A549 treated with GW870086 at 1 μM for 4 hours (cell line): ENCODE results near the gene ZDHHC24. TPM values are rescaled to one million over a fixed set of nuclear protein-coding genes. Genes with fewer than 3 reads are reported as not detected.

ENCODE experiments used
- total RNA-seq: library from RNA; stranded (reverse); fragments of 200-300 nt; extraction: Qiagen RNA extraction; gene quantifications from 5 replicates; pipeline ENCODE4 v1.2.3, GENCODE V29; 2022; ENCODE audit warnings: low read depth

The ZDHHC24 gene
- 7.4 to 14.0 TPM (median 12.4 TPM) in 5 replicates for total RNA-seq

GRCh38 chr11:66545701-66546367 is at the start of gene ZDHHC24:
Gene ZDHHC24, minus strand, starts transcription at chr11:66546048. Its CDS starts 45 bp downstream, at chr11:66546003.

GRCh38 chr11:66592457-66593302 is 46.8 kb upstream of the ZDHHC24 start, which contains the start of the genes CCDC87 and CCS:
Gene CCDC87, minus strand, starts transcription at chr11:66593063. Its CDS starts 48 bp downstream, at chr11:66593015.
Gene CCS, plus strand, starts transcription at chr11:66593185. Its CDS starts 77 bp downstream, at chr11:66593262.

GRCh38 chr11:66568124-66568916 is 22.5 kb upstream of the ZDHHC24 start, which contains the start of gene CTSF:
Gene CTSF, minus strand, starts transcription at chr11:66568606. Its CDS starts 120 bp downstream, at chr11:66568486.

GRCh38 chr11:66546368-66546965 is 619 bp upstream of the ZDHHC24 start, which contains the start of gene ACTN3:
Gene ACTN3, plus strand, starts transcription at chr11:66546903. Its CDS starts 35 bp downstream, at chr11:66546938.

GRCh38 chr11:66510271-66510989 is 35.4 kb downstream of the ZDHHC24 start, which contains the start of gene BBS1:
Gene BBS1, plus strand, starts transcription at chr11:66510635. Its CDS starts 25 bp downstream, at chr11:66510660.

GRCh38 chr11:66480117-66480938 is 65.5 kb downstream of the ZDHHC24 start, which contains the start of gene DPP3:
Gene DPP3, plus strand, starts transcription at chr11:66480434. Its CDS starts 1,767 bp downstream, at chr11:66482201.

Other genes with a start within 250 kb of the ZDHHC24 start
- gene CD248, start 229.0 kb downstream of the ZDHHC24 start, total RNA-seq, result not detected in 5 replicates
- gene RIN1, start 209.6 kb downstream of the ZDHHC24 start, total RNA-seq, result 25.9 to 37.9 TPM (median 35.9 TPM) in 5 replicates
- gene BRMS1, start 200.9 kb downstream of the ZDHHC24 start, total RNA-seq, result 76.2 to 102 TPM (median 88.6 TPM) in 5 replicates
- gene B4GAT1, start 198.4 kb downstream of the ZDHHC24 start, total RNA-seq, result 12.6 to 17.8 TPM (median 17.0 TPM) in 5 replicates
- gene SLC29A2, start 174.3 kb downstream of the ZDHHC24 start, total RNA-seq, result 3.5 to 5.7 TPM (median 5.3 TPM) in 5 replicates
- not detected in 5 replicates for gene NPAS4, start 125.0 kb downstream of the ZDHHC24 start, total RNA-seq
- gene MRPL11, start 107.2 kb downstream of the ZDHHC24 start, total RNA-seq, result 98.8 to 122 TPM (median 111 TPM) in 5 replicates
- gene PELI3, start 79.1 kb downstream of the ZDHHC24 start, total RNA-seq, result 3.7 to 5.8 TPM (median 4.8 TPM) in 5 replicates
- 51.9 to 59.3 TPM (median 57.4 TPM) in 5 replicates for gene DPP3, start 65.6 kb downstream of the ZDHHC24 start, total RNA-seq
- gene BBS1, start 35.4 kb downstream of the ZDHHC24 start, total RNA-seq, result 9.8 to 11.9 TPM (median 10.7 TPM) in 5 replicates
- 0.05 TPM in 1 of 5 replicates, not detected in the others for gene ACTN3, start 855 bp upstream of the ZDHHC24 start, total RNA-seq
- 31.3 to 37.8 TPM (median 33.7 TPM) in 5 replicates for gene CTSF, start 22.6 kb upstream of the ZDHHC24 start, total RNA-seq
- 0.21 to 0.68 TPM (median 0.53 TPM) in 5 replicates for gene CCDC87, start 47.0 kb upstream of the ZDHHC24 start, total RNA-seq
- 24.5 to 30.1 TPM (median 26.7 TPM) in 5 replicates for gene CCS, start 47.1 kb upstream of the ZDHHC24 start, total RNA-seq
- 59.5 to 81.7 TPM (median 68.6 TPM) in 5 replicates for gene RBM14, start 70.6 kb upstream of the ZDHHC24 start, total RNA-seq
- 133 to 146 TPM (median 135 TPM) in 5 replicates for gene RBM4, start 92.7 kb upstream of the ZDHHC24 start, total RNA-seq
- gene RBM4B, start 131.8 kb upstream of the ZDHHC24 start, total RNA-seq, result 18.5 to 19.9 TPM (median 18.9 TPM) in 5 replicates
- gene SPTBN2, start 183.2 kb upstream of the ZDHHC24 start, total RNA-seq, result 8.0 to 11.7 TPM (median 9.5 TPM) in 5 replicates